HG03280 (cell line): ENCODE measurements around the gene C3orf33.

Experiments
- ATAC-seq: cut with Tn5 transposase; IDR thresholded peaks from one replicate; pipeline ENCODE4 v1.9.1; 2021; ENCODE audit warnings: mild to moderate bottlenecking, moderate library complexity; ENCODE audit not compliant: unreplicated experiment

C3orf33 gene

DNA sequence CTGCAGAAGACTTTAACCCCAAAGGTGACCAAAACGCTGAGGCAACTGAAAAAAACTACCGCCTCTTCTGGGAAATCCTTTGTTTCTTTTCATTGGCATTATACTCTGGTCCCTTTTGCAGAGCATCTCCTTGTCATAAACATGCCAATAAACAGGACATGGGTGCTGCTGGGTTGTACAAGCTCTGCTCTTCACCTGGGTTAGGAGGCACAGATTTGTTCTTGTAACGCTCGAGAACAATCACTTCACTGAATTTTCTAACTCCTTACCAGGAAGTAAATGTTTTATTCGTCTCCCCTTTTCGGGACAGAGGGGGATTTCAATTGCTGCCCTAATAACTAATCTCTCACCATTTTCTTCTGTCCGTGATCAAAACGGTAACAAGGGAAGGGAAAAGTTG is 62.5 kb downstream of the C3orf33 start:
- no peak for ATAC-seq

DNA sequence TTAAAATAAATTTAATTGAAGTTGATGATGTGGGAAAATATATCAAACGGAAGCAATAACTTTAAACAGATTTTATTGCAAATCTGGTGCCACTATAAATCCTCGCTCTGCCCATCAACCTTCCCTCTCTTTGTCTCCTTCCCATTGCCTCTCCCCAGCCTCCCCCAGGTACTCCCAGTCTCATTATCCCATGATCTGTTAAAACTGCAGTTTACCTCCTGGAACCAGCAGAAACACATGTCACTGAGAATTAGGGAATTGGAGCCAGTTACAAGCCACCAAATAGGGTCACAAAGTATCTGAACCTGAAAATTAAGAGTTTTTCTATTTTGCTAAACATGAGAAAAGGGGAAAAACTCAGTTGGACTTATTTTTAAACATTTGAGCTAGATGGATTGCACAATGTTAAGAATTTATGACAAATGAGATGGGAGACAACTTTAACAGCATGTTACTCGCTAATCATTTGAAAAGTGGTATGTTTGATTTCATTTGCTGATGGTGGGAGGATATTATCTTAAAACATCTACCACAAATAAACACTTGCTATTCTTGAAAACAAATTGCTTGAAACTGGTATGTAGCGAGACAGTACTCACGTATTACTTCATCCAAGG is 63.6 kb downstream of the C3orf33 start:
- no peak for ATAC-seq

DNA sequence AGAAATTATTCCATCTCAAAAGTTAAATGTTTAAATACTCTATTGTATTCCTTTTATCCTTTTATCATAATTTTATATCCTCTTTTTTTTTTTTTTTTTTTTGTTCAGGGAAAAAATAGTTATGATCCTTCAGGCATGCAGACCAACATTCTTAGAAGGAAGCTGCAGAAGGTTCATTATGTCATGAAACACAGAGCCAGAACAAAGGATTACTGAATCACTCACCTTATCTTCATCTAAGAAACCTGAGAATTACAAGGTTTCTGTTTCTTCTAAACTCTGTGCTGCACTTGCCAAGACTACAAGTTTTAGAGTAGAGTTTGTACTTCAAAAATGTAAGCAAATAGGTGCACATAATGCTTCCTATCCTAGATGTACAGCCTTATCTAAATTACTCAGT is 64.5 kb downstream of the C3orf33 start:
- ATAC-seq, result no peak

DNA sequence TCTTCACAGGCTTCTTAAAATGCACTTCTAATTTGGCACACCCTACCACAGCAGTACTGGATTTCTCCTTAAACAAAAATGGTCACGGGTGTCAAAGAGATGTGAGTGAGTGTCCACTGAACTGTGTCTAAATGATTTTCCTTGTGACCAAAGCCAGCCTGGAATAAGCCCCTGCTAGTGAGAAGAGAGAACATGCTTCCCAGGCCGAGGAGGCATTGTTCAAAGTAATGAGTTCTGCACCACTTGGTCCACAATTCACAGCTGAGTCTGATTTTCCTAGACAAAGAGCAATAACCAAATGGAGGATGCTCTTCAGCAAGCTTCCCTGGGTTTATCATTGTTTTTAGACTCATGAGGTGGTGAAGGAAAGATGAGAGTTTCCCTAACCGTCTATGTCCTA is 65.0 kb downstream of the C3orf33 start:
- ATAC-seq, result no peak

DNA sequence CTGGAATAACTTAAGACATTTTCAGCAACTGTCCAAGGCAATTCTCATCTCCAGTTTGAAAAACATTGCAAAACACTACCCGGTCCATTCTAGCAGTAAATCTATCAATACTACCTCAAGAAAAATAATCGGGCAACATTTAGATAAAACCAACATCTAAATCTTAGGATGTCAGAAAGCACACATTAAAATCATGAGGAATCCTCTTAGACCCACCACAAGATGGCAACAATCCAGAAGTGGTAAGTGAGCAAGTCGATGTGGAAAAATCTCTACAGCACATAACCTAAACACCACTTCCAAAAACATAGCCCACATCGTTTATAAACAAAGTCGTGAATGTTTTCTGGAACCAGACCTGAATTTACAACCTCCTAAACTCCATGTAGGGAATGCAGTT is 66.9 kb downstream of the C3orf33 start:
- no peak for ATAC-seq

DNA sequence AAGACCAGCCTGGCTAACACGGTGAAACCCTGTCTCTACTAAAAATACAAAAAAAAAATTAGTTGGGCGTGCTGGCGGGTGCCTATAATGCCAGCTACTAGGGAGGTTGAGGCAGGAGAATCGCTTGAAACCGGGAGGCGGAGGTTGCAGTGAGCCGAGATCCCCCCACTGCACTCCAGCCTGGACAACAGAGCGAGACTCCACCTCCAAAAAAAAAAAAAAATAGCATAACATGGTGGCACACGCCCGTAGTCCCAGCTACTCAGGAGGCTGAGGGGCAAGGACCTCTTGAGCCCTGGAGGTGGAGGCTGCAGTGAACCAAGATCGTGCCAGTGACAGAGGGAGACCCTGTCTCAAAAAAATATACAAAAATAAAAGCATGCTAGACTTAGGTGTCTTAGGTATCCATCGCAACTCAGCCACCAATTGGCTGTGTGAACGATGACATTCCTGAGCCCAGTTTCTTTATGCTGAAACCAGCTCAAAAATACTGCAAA is 67.5 kb downstream of the C3orf33 start:
- no peak for ATAC-seq

DNA sequence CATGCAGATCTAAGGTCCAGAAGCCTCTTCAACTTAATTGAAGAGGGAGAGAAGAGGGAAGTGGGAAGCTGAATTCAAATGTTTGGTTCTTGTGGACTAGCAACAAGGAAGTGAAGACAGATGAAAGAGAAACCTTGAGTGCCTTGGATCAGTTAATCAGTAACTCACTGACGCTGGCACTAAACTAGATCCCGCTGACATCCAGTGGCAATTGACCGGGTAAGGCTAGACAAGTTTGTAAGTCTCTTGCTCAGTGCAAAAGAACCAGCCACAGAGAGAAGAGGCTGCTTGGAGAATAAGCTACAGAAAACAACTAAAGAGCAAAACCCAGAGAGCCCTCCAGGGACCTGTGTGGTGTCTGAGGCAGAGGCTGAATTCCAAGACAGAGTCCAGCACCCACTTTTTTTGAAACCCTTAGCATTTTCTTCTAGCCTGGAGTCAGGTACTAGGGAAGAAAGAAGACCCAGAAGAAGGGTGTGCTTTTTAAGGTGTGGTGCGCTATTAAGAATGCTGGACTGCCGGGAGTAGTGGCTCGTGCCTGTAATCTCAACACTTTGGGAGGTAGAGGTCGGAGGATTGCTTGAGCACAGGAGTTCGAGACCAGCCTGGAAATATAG is 68.1 kb downstream of the C3orf33 start:
- peak; percentile 71 for ATAC-seq

DNA sequence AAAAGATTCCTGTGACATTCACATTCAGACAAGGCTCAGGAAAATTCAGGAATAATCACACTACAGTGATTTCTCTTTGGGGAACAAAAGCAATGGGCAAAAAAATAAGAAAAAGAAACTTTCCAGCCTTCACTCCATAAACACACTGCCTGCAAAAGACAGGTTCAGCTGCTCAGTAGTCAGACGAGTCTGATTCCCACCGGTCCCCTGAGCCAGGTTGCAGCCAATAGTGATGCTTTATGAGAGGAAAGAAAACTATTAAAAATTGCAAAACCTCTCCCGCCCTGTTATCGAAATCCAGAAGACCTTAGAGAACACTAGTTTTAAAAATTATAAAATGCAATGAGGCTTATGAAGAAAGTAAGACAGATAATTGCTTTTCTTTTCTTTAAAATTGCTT is 69.7 kb downstream of the C3orf33 start:
- no peak for ATAC-seq

DNA sequence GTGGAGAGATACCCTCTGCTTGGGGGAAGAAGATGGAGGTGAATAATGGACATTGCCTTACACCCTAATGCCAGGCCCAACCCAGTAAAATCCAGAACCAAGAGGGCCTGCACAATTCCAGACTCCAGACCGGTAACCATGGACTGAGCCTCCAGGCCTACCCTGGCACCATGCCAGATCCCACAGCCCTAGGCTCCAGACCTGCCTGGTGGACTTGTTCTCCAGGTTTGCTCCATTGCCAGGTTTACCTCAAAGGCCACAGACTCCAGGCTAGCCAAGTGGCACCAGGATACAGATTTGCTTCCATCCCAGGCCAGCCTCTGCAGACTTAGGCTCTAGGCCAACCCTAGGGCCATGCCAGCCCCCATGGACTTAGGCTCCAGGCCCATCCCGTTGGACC is 75.2 kb downstream of the C3orf33 start:
- ATAC-seq, result no peak

DNA sequence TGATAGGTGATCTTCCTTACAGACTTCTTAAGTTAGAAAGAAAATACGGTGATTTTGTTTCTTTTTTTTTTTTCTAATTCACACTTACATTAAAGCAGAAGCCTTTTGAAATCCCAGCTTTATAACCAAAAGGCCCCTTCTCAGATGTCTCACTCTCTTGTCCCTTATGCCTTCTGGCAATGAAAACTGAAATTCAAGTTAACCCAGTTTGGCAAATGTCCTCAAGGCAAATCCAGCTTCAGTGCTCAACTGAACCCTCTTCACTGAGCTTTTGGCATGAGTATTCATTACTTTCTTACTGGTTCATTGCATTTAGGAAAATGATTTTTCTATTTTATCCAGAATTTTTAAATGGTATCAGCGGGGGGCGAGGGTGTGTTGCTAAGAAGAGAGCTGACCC is 78.2 kb downstream of the C3orf33 start:
- no peak for ATAC-seq

DNA sequence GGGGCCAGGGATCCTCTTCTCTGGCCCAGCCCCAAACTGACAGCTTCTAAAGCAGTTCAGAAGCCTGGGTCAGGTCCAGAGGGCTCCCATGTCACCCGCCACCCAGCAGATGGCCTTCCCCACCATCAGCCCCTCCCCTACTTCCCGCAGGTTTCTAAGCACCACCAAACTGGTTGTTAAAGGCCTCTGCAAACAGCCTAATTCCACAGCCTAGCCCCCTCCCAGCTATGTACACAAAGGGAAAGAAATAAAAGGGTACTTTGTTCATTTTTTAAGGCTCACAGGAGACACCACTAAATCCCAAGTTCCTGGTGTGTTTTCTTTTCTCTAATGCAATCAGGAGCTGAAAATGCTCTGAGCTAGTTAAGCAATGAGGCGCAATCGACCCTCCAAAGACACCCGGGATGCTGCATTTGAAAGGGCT is 91.8 kb downstream of the C3orf33 start:
- no peak for ATAC-seq
